Measurements from ENCODE around the gene UNC80.

The UNC80 gene

DNA sequence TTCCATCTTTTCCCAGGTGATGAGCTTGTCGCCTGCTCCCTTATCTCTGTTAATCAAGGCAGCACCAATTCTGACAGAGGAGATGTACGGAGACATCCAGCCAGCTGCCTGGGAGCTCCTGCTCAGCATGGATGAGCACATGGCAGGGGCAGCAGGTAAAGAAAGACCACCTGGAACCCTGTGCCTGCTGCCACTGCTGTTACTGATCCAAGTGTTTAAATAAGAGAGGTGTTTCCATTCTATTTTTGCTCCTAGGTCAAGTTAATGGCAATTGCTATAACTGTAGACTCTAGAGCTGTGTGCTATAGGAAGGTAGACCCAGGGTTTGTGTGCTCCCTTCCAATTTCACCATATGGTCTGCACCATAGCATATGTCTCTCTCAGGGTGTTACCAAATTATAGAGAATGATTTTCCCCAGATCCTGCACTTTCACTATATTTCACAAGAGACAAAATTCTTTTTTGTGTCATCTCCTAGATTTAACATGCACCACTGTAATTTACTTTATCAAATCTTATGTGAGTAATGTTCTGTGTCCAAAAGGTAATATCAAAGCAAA lies 142.2 kb downstream of the UNC80 start:
- DNase-seq (ENCODE audit: low read depth in 2 of 2) = no peak

DNA sequence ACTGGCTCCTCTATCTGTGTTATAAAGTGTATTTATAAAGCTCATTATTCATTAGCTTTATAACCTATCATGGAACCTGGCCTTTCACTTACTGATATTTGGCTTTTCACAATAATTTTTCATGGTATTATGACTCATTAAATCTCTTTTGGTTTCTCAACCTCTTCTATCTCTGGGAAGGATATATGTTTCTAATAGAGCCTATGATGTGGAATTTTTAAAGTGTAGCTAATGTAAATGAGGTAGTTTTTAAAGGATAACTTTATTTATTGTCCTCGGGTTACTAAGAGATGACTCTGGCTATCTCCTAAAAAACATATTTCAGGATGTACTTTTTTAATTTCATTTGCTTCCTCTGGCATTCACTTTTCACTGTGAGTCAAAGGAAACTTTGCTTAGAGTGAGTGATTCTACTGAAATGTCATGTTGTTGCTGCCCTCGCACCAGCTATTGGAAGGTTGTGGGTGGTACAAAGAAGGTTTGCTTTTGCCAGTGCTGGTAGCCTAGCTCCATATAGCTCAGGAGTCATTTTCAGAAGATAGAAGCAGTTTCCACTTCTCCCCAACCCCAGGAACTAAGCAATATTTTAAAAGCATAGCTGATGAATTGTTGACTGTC lies 145.6 kb downstream of the UNC80 start:
- no peak for DNase-seq (ENCODE audit: low read depth in 2 of 2)

DNA sequence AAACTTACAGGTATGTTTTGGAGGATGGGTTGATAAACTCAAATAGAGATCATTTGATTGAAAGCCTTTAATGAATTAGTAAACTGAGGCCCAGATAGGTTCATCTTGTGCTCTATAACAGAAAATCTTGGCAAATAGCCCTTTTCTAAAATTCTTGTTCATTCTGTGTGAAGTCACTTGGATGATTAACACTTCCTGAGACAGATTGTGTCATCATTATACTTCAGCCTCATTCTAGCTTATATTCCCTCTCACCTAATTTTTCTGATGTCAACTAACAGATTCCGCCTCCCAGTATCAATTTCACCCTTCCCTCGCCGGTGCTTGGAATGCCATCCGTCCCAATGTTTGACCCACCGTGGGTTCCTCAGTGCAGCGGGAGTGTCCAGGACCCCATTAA lies 146.6 kb downstream of the UNC80 start:
- DNase-seq (ENCODE audit: low read depth in 2 of 2) = no peak

DNA sequence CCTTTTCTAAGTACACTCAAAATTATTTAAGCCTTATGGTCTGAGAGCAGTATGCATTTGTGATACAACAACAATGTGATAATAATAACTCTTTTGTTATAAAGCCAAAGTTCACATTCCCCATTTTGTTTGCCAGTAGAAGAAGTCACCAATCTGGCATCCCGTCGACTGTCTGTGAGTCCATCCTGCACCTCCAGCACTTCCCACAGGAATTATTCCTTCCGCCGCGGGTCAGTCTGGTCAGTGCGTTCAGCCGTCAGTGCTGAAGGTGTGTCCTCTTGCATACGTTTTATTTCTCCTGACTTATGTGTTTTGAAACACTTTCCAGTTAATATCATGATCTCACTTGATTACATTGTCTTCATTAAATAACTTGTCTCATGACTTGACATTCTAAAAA lies 150.5 kb downstream of the UNC80 start:
- DNase-seq (ENCODE audit: low read depth in 2 of 2) = no peak

DNA sequence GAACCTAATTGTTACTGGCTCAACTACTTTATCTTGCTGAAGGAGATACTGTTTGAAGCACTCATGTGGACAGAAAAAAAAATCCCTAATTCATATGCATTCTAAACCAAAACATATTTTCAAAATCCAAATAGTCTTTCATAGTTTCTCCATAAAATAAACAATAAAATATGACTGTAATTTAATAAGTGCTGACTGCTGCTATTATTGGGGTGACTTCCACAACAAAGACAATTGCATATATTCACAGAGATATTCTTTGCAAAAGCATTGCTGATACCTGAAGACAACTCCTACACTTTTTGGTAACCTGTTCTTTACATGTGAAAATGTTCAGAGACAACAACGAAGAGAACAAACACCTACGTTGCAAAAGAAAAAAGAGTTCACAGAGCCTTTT lies 157.7 kb downstream of the UNC80 start:
- no peak for DNase-seq (ENCODE audit: low read depth in 2 of 2)

DNA sequence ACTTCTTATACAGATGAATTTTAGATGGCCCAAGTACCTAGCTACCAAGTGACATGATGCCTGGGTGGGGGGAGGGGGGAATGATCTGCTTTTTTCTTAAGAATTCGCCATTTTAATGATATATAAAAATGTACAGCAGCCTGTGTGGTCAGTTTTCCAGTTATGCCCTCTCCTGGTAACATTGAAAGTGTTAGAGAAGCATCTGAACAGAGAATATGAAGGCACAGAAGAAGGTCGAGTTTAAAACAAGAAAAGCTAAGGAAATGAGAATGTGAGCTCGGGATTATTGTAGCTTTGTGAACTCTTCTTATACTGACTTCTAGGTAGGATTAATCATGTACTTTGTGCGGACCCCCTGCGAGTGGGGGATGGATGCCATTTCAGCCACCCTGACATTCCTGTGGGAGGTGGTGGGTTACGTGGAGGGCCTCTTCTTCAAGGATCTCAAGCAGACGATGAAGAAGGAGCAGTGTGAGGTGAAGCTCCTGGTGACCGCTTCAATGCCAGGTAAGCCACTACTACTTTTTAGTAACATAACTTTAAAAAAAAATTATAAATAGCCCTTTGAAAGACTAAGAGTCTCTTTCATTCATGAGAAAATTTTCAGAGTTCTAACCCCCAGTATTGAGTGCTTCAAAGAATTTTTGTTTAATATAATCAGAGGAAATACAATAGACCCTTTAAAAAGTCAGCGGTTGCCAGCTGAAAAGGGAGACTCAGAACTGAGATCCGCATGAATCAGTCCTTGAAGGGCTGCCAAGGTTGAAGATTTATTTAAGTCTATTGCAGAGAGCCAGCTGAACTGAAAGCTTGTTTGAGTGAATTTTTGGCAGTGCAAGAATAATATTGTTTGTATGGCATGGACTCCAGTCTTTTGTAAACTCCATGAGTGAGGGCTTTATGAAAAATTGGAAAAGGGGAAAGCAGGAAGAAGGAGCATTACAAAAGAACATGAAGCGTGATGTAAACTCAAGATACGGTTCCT lies 162.2 kb downstream of the UNC80 start:
- DNase-seq (ENCODE audit: low read depth in 2 of 2) = no peak

DNA sequence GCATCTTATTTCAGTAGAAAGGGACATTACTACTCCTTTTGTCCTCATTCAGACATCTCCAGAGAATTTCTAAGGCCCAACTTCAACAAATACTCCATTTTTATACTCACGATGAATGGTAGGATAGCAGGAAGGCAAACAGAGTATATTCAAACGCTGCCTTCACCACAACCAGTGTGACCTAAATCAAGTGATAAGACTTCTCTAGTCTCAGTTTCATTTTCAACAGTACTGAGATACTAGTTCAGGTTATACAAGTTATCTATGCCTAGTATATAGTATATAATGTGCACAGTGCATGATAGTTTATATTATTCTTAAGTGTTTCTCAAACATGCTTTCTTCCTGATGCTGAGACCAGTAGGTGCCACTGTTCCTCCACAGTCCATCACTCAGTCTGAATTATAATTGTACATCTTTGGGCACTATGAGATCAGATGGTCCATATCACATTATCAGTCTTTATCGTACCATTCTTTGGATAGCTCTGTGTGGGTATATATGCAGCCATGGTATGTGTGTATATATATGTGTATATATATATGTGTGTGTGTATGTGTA lies 164.6 kb downstream of the UNC80 start:
- no peak for DNase-seq (ENCODE audit: low read depth in 2 of 2)

DNA sequence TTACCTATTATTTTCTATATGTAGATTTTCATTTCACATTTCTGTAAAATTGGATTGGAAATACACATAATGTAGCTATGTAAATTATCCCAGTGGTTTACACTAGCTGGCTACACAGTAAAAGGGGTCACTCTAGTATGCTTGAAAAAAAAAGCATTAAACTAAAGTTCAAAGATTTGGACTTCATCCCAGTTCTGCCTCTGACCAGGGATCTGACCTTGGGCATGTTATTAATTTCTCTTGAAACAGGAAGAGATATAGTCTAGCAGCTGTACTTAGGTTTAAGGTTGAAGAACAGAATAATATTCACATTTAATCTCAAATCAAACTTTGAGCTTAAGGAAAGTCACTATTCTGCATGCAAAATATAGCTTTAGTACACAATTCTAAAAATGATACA lies 166.3 kb downstream of the UNC80 start:
- DNase-seq (ENCODE audit: low read depth in 2 of 2) = no peak

DNA sequence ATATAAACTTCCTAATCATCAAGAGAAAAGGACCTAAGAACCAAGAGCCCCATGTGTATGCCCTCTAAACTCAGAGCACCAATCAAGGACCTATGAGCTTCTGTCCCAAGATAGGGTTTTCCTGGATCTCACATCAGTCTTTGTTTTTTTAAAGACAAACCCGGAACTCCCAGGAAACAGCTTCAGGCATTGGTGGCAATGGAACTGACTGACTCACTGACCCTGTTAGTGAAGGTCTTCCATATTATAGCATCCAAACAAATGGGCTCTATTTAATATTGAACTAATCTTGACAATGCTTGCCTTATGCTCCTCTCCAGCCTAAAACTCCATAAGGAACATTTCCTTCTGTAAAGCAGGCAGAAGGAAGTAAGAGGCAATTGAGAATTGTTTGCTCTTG lies 167.3 kb downstream of the UNC80 start:
- no peak for DNase-seq (ENCODE audit: low read depth in 2 of 2)

DNA sequence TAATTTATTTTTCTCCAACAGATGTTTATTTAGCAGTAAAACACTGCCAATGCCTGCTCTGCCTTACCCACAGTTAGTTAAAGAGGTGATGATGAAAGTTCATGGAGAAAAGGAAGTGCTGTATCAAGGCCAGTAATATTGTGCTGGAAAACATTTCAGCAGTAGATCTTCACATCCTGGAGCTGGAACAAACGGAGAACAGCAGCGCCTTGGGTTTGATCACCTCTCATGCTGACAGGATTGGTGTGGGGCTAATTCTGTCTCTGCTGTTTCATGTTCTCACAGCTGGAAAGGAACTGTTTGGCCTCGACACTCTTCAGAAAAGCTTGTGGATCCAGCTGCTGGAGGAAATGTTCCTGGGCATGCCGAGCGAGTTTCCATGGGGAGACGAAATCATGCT lies 169.3 kb downstream of the UNC80 start:
- DNase-seq (ENCODE audit: low read depth in 2 of 2) = no peak

DNA sequence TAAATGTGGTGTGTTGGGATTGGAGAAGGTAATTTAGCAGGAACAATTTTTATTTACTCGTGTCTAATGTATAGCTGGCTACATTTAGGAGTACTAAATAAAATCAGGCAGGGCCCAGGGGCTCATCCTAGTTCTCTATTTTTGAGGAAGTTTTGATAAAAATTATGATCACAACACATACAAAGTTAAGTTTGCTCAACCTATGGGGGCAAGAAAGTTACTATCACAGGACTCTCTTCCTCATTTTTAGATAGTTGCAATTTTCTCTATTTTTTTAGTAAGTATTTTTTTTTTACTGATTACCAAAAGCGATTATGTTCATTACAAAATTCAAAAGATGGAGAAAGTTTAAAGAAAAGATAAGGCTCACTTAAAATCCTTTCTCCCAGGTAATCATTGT lies 170.8 kb downstream of the UNC80 start:
- no peak for DNase-seq (ENCODE audit: low read depth in 2 of 2)

DNA sequence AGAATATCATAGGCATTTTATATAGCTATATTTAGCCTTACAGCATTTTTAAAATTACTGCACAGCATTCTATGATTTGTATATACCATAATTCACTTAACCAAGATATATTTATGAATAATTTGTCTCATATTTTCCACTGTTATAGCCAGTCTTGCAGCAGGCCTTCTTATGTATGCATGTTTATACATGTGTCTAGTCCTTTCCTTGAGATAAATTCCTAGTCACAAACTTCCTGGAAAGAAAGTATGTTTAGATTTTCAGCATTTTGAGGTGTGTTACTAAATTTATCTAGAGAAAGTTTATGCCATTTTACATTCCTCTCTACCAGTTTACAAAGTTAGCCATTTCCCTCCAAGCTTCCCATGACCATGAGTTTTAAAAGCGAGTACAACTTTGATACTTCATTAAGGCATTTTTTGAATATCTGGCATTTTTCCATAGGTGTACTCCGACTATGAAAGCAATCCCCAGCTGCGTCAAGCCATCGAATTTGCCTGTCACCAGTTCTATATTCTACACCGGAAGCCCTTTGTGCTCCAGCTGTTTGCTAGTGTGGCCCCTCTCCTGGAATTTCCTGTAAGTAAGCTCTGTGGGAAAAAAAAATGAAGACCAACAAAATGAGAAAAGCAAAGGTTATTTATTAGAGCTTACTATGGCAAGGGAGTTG lies 171.4 kb downstream of the UNC80 start:
- no peak for DNase-seq (ENCODE audit: low read depth in 2 of 2)

DNA sequence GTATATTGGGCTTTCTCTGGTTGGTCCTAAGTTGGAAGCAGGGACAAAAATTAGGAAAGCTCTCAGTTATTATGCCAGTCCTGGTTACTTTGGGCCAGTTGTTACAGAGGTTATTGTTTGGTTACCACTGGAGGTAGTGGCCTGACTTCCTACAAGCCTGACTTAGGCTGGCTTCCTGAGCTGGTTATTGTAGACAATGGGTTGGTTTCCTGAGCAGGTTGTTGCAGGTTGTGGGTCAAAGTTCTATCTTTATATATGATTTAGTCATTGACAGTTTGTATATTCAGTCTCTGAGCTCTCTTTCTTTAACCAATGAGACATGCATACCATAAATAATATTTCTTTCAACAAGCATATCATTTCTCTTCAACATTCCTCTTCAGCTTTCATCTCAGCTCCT lies 172.1 kb downstream of the UNC80 start:
- no peak for DNase-seq (ENCODE audit: low read depth in 2 of 2)

DNA sequence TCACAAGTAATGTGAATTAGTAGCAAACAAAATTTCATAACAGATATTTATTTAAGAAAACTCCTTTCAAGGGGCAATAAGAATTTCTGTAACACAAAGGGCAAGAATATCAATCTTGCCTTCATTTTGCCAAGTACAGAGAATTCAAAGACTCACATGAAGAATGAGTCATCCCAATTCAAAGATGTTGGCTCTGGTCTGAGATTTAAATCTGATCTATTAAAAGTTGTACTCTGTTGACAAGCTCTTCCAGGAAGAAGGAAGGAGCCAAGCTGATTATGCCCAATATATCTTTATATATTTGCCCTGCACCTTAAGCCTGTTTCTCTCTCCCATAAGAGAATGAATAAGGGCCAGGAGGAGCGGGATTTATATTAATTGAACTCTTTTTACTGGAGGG lies 174.9 kb downstream of the UNC80 start:
- no peak for DNase-seq (ENCODE audit: low read depth in 2 of 2)

DNA sequence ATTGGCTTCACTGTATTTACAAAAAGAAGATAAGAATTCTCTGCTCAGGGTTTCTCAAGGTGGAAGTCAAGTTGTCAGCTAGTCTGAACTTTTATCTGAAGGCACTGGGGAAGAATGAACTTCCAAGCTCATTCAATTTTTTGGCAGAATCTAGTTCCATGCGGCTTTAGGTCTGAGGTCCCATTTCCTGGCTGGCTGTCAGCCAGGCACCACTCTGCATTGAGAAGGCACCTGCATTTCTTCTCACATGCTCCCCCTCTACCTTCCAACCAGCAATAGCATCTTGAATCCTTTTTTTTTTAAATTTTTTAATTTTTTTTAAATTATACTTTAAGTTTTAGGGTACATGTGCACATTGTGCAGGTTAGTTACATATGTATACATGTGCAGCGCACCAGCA lies 184.6 kb downstream of the UNC80 start:
- DNase-seq (ENCODE audit: low read depth in 2 of 2) = no peak

DNA sequence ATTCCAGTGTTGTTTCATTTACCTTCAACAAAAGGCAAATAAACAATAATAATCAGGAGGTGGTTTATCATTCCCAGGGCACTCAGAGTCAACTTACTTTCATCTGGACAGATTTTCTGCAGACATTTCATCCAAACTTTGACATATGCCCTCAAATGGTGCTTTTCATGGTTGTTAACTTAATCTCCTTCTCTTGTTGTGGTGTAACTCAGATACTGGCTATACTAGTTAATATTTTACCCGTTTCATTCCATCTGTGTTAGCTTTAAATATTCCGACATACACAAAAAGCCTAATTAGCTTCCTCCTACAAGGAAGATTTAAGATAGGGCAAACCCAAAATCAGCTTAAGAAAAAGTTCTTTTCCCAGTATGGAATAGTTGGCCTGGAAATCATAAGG lies 186.4 kb downstream of the UNC80 start:
- no peak for DNase-seq (ENCODE audit: low read depth in 2 of 2)

DNA sequence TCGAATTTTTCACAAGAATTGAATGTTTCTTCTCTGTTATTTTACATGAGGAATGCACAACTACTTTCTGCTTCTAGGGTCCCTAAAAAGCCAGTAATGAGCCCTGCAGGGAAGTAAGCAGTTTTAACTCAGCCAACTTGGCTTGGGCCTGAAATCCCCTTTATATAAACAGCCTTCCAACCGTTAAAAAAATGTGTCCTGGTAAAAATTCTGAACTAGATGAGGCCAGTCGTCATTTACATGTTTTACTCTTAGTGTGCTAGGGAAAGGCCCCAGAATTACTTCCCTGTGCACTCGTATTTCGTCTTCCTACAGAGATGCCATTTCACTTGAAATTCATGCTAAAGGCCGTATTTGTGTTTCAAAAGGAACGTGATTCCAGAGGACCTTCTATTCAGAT lies 188.4 kb downstream of the UNC80 start:
- DNase-seq (ENCODE audit: low read depth in 2 of 2) = no peak

DNA sequence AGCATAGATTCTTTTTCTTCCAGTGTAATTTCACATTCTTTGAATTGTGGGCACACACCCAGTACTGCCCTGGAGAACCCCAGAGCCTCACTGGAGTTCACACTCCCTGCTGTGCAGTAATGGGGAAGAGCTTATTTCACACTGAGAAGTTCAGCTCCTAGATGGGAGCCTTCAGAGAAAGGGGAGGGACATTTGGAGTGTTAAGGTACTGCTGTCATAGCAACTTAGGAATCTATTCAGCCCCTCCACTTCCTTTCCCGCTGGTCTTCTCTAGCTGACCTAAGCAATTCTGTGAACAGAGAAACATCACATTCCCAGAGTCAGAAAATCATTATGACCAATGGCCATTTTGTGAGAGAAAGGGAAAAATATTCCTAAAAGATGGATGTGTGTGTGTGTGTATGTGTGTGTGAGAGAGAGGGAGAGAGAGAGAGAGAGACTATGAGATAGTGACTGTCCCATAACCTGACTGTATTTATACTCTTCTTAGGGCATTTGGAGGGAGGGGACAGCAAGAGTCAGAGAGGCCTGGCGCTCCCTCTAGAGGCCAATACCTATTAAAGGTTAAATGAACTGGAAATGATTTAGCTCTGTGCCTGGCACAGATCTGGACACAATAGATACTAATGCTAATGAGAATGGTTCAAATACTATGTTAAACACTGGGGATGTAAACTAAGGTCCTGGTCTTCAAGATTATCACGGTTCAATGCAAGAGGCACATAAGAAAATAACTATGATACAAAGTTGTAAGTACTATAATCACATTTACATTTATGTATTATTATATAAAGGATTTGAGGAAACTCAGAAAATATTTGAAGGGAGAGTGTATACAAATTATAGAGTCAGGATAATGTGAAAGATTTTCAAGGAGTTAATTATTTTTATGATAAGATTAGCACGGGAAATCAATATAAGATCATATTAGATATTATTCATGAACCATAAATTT lies 189.3 kb downstream of the UNC80 start:
- peak; percentile 15 to 18 for DNase-seq (ENCODE audit: low read depth in 2 of 2)

DNA sequence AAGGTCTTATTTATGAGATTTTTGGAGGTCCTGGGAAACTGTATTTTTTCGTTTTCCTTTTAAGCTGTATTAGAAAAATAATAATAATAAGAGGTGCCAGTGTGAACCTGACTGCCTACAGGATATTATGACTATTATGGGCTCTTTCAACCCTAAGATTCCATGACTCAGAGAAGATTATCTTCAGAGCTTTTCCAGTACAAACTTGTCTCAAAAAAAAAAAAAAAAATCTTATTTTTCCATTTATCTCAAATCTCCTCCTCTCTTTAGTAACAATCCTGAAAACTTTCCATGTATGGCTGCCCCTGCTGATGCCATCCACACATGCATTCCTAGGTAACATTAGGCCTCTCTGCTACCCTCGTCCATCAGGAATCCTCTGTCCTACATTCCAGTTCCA lies 194.1 kb downstream of the UNC80 start:
- no peak for DNase-seq (ENCODE audit: low read depth in 2 of 2)

DNA sequence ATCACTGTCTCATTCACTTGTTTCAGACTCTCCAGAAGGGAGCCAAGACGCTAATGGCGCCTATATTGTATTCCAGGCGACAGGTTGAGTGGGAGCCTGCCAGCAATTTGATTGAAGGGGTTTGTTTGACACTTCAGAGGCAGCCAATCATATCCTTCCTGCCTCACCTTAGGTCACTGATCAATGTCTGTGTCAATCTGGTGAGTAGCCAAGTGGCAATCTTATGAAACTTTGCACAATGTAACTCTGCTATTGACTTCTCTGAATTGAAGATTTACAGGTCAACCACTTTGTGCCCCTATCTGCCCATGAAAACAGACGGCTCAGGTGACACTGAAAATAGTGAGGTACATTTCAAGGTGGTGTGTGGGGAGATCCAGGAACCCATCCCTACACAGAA lies 198.1 kb downstream of the UNC80 start:
- no peak for DNase-seq (ENCODE audit: low read depth in 2 of 2)

DNA sequence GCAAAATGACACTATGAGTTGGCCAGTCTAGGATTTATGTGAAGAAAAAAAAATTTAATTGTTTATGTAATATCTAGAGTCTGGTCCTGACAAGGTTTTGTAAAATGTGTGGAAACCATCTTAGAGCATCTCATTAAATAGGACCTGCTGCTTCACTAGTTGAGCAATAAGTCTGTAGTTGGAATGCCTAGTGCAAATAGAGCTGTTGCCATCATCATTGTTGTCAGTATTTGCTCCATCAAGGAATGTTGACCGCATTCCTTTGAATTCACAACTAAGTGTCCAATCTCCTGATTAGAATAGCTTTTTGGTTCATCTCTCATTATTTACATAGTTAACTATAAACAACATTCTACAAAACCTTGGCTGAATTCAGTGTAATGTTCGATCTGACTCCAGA lies 198.6 kb downstream of the UNC80 start:
- no peak for DNase-seq (ENCODE audit: low read depth in 2 of 2)

Data from stimulated activated CD4-positive, alpha-beta T cell treated with anti-CD3 and anti-CD28 coated beads, Interleukin-15, amount 100 ng/mL, for 48 hours (primary cell).